Ovary (tissue), 9 donors: ENCODE data around the gene MAPK13. TPM values are rescaled to one million over a fixed set of nuclear protein-coding genes. Genes with fewer than 3 reads are reported as not detected.

Experiments used
- DNase-seq, 5 donors: peaks; one replicate each; pipeline ENCODE4 v3.0.0-alpha.2; 2019 to 2020
- H3K27ac ChIP-seq, 2 donors: fragments of 200-600 bp; one replicate each; pipeline versions ENCODE4 v1.5.1 to v1.8.0; 2019 to 2022
- H3K27me3 ChIP-seq: fragments of 200-600 bp; one replicate; pipeline ENCODE4 v1.8.0; 2022
- H3K36me3 ChIP-seq: fragments of 200-600 bp; sonication (generic); one replicate; pipeline ENCODE4 v1.5.1; 2019
- H3K4me1 ChIP-seq: one replicate; pipeline ENCODE4 v1.8.1; 2013; ENCODE audit warnings: mild to moderate bottlenecking, moderate library complexity; ENCODE audit not compliant: insufficient read depth
- H3K4me3 ChIP-seq: fragments of 200-600 bp; sonication (generic); one replicate; pipeline ENCODE4 v1.5.1; 2017
- H3K9me3 ChIP-seq, 2 donors: fragments of 200-600 bp in 1 of 2; sonication (generic) in 1 of 2; one replicate each; pipeline versions ENCODE4 v1.5.1 to v1.8.1; 2013 to 2019; ENCODE audit warnings: mild to moderate bottlenecking in 1 of 2, moderate library complexity in 1 of 2
- EP300 ChIP-seq: sonication (generic); formaldehyde crosslinking; IDR thresholded peaks from one replicate; pipeline ENCODE4 v1.6.1; 2017; ENCODE audit warnings: antibody characterized with exemption
- POLR2A ChIP-seq: fragments of 450-650 bp; IDR thresholded peaks from one replicate; pipeline ENCODE4 v1.6.1; 2017; ENCODE audit warnings: antibody characterized with exemption, mild to moderate bottlenecking, moderate library complexity
- WGBS, 3 donors: extraction: QIAGEN DNeasy Blood & Tissue Kit in 1 of 3; methylation state at CpG; one replicate each; pipeline versions ENCODE4 v1.1.5 to v1.1.7; 2013 to 2017; 5-methylcytosine and 5-hydroxymethylcytosine counted together
- intact Hi-C, 4 donors: fragments of 100-400 bp; cut with DNase I; formaldehyde crosslinking; loops; one replicate each; pipeline versions ENCODE4 v1.11.0 to v1.15.1; 2022 to 2023
- polyA plus RNA-seq, 2 donors: library from polyadenylated mRNA; stranded (reverse); fragments of 200-250 nt in 1 of 2; fragments of 350-450 nt in 1 of 2; fragmentation: Illumina TruSeq in 1 of 2; extraction: RNeasy Lipid Tissue Mini Kit (QIAGEN cat#74804) in 1 of 2; gene quantifications; one replicate each; pipeline ENCODE4 v1.2.3, GENCODE V29; 2013 to 2014
- total RNA-seq, 7 donors: library from RNA; depleted of rRNA in 2 of 7; stranded (reverse); fragments of >200 nt in 2 of 7; fragmentation: NEBNext Ultra II Directional in 3 of 7; extraction: Animal tissue kit (Norgen Biotek cat#: 25700) in 3 of 7; gene quantifications; one replicate each; pipeline versions ENCODE4 v1.1.0 to v1.2.4, GENCODE V29; 2016 to 2023
- TF ChIP-seq, protein P1 (sequence below), 3 donors: fragments of 450-650 bp in 2 of 3; fragments of 200-600 bp in 1 of 3; IDR thresholded peaks; one replicate each; pipeline versions ENCODE4 v1.5.1 to v1.8.0; 2016 to 2022; ENCODE audit warnings: antibody characterized with exemption in 3 of 3, mild to moderate bottlenecking in 1 of 3
- donor health status: DM: no; HTN: no; CAD: no; lungs with moderate emphysema.
- donor health status: DM: no; HTN: no; CAD: no.
- donor health status: Bipolar disorder and iron deficiency.
- donor health status: DM: yes; HTN: yes; CAD: no.
- donor health status: DM: no; HTN: no; CAD: no.
- donor health status: DM: yes; HTN: yes; CAD: no.

The MAPK13 gene
- total and polyA plus RNA-seq, 9 donors, result 3.3 to 15.6 (median 6.2) TPM

- 73 to 77% (median 75%) methylated on average over 4 of the region's 4 CpGs for WGBS, 3 donors
- no peak overlapping the region for H3K27ac ChIP-seq
- DNase-seq, result no peak
- no peaks in the 10 kb centered on the region for H3K27me3 ChIP-seq
- H3K36me3 ChIP-seq, result no peaks in the 10 kb centered on the region
- TF ChIP-seq EP300 (no peak), POLR2A (no peak)
- TF ChIP-seq, protein P1, sequence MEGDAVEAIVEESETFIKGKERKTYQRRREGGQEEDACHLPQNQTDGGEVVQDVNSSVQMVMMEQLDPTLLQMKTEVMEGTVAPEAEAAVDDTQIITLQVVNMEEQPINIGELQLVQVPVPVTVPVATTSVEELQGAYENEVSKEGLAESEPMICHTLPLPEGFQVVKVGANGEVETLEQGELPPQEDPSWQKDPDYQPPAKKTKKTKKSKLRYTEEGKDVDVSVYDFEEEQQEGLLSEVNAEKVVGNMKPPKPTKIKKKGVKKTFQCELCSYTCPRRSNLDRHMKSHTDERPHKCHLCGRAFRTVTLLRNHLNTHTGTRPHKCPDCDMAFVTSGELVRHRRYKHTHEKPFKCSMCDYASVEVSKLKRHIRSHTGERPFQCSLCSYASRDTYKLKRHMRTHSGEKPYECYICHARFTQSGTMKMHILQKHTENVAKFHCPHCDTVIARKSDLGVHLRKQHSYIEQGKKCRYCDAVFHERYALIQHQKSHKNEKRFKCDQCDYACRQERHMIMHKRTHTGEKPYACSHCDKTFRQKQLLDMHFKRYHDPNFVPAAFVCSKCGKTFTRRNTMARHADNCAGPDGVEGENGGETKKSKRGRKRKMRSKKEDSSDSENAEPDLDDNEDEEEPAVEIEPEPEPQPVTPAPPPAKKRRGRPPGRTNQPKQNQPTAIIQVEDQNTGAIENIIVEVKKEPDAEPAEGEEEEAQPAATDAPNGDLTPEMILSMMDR (IDR thresholded peaks at IDR 0.05), result no peak
- H3K9me3 ChIP-seq, result no peaks in the 10 kb centered on the region
- no peaks in the 10 kb centered on the region for H3K4me1 ChIP-seq
- no peak overlapping the region for H3K4me3 ChIP-seq
- intact Hi-C loops, result no loop called here
Observed at GRCh38 chr6:36118550-36119107, 11.7 kb upstream of the MAPK13 start.

GRCh38 chr6:36119209-36119608 lies 11.1 kb upstream of the MAPK13 start:
- DNase-seq, result no peak
- Histone ChIP-seq H3K36me3 (no peaks in the 10 kb centered on the region), H3K4me1 (no peaks in the 10 kb centered on the region), H3K4me3 (no peak overlapping the region), H3K27ac (no peak overlapping the region), H3K9me3 (no peaks in the 10 kb centered on the region), H3K27me3 (no peaks in the 10 kb centered on the region)
- intact Hi-C loops, result no loop called here
- TF ChIP-seq, protein P1 (IDR thresholded peaks at IDR 0.05), result no peak
- TF ChIP-seq EP300, result no peak
- WGBS, 3 donors, result 79 to 85% (median 80%) methylated on average over 4 of the region's 4 CpGs

DNA sequence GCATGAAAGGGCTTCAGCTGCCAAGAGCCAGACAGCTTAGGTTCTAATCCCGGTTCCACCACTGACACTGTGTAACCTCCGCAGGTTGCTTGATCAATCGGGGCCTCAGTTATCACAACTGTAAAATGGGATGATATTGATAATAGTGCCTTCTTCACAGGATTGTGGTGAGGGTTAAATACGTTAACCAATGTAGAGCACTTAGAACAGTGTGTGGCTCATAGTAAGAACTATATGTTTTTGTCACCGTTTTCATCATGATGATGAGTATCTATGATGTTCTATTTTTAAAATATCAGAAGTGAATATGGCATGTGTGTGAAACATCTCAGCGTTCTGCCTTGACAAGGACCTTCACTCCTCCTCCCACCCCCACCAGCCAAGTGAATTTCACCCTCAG lies 10.3 kb upstream of the MAPK13 start:
- intact Hi-C loops, result loop anchor here in 2 of 4 donors (5.0 kb wide), 1 partner anchor 242 kb away; no protein-coding TSS in a partner anchor
- no peaks in the 10 kb centered on the region for H3K4me1 ChIP-seq
- TF ChIP-seq POLR2A (no peak), EP300 (no peak)
- TF ChIP-seq, protein P1 (IDR thresholded peaks at IDR 0.05), result no peak
- no peak for DNase-seq
- no peaks in the 10 kb centered on the region for H3K36me3 ChIP-seq
- no peak overlapping the region for H3K27ac ChIP-seq
- 76 to 81% (median 80%) methylated on average over 6 of the region's 6 CpGs for WGBS, 3 donors
- no peaks in the 10 kb centered on the region for H3K27me3 ChIP-seq
- H3K9me3 ChIP-seq, result no peaks in the 10 kb centered on the region
- no peak overlapping the region for H3K4me3 ChIP-seq

GRCh38 chr6:36120539-36120938 lies 9.8 kb upstream of the MAPK13 start:
- TF ChIP-seq, protein P1 (IDR thresholded peaks at IDR 0.05), result no peak
- TF ChIP-seq POLR2A, result no peak
- no peak for TF ChIP-seq EP300
- Histone ChIP-seq H3K9me3 (no peaks in the 10 kb centered on the region), H3K27me3 (no peaks in the 10 kb centered on the region), H3K36me3 (no peaks in the 10 kb centered on the region), H3K4me1 (no peaks in the 10 kb centered on the region), H3K27ac (no peak overlapping the region), H3K4me3 (no peak overlapping the region)
- 46 to 56% (median 53%) methylated on average over 10 of the region's 10 CpGs for WGBS, 3 donors
- intact Hi-C loops, result loop anchor here in 2 of 4 donors (5.0 kb wide), 1 partner anchor 242 kb away; no protein-coding TSS in a partner anchor
- no peak for DNase-seq
